IMR-90 (cell line): ENCODE results near the gene HOXB8. TPM values are rescaled to one million over a fixed set of nuclear protein-coding genes. Genes with fewer than 3 reads are reported as not detected.

Experiments used
- ATAC-seq: fragments of 200-7000 bp; cut with Tn5 transposase; 2 replicates; pipeline ENCODE4 v1.9.1; 2020; ENCODE audit warnings: low read depth, mild to moderate bottlenecking, moderate library complexity
- BruUV-seq: library from RNA; stranded (reverse); fragments of 400-500 nt; replicated peaks from 2 replicates; lab custom pipeline; 2021; lab: Mats Ljungman, UMichigan
- CTCF ChIA-PET: fragments of 300-600 bp; formaldehyde crosslinking; extraction: SDS; loops from one replicate; lab custom pipeline; 2021; ENCODE audit warnings: antibody characterized with exemption; lab: Yijun Ruan, JAX
- POLR2A ChIA-PET: fragments of 300-600 bp; sonication (Branson Sonifier 250); formaldehyde crosslinking; loops from one replicate; lab custom pipeline; 2022; ENCODE audit warnings: antibody characterized with exemption; ENCODE audit not compliant: unreplicated experiment; lab: Charles Lee
- DNase-seq: peaks from one replicate; pipeline ENCODE4 v3.0.0; 2013
- H2AFZ ChIP-seq: replicated peaks from 2 replicates; pipeline ENCODE3; 2013; ENCODE audit warnings: low read length, mild to moderate bottlenecking; ENCODE audit not compliant: poor library complexity
- H2AK5ac ChIP-seq: 2 replicates; pipeline ENCODE4 v1.6.1; 2013; ENCODE audit warnings: low read depth, low read length, inconsistent platforms
- H2AK9ac ChIP-seq: replicated peaks from 2 replicates; pipeline ENCODE3; 2013; ENCODE audit warnings: mild to moderate bottlenecking, low read depth, low read length, moderate library complexity; ENCODE audit not compliant: poor library complexity
- H2BK120ac ChIP-seq: 2 replicates; pipeline ENCODE4 v1.6.1; 2013; ENCODE audit warnings: low read depth, low read length, inconsistent platforms
- H2BK15ac ChIP-seq: 3 replicates; pipeline ENCODE4 v1.6.1; 2013; ENCODE audit warnings: low read depth, low read length, inconsistent platforms
- H2BK20ac ChIP-seq: 2 replicates; pipeline ENCODE4 v1.6.1; 2013; ENCODE audit warnings: low read depth, mild to moderate bottlenecking, inconsistent platforms, low read length, moderate library complexity
- H2BK5ac ChIP-seq: 2 replicates; pipeline ENCODE4 v1.6.1; 2013; ENCODE audit warnings: mild to moderate bottlenecking, low read depth, low read length, inconsistent platforms; ENCODE audit not compliant: poor library complexity, severe bottlenecking
- H3K14ac ChIP-seq: replicated peaks from 2 replicates; pipeline ENCODE4 v1.6.1; 2013; ENCODE audit warnings: low read depth, low read length, inconsistent platforms
- H3K18ac ChIP-seq: 2 replicates; pipeline ENCODE4 v1.6.1; 2013; ENCODE audit warnings: low read depth, low read length, control low read depth
- H3K23ac ChIP-seq: 2 replicates; pipeline ENCODE4 v1.6.1; 2013; ENCODE audit warnings: low read depth, low read length, inconsistent platforms
- H3K27ac ChIP-seq: 2 replicates; pipeline ENCODE4 v1.5.1; 2013; ENCODE audit warnings: mild to moderate bottlenecking, control low read depth, low read length; ENCODE audit not compliant: insufficient read depth
- H3K27me3 ChIP-seq: 2 replicates; pipeline ENCODE4 v1.6.1; 2013; ENCODE audit warnings: low read length; ENCODE audit not compliant: control insufficient read depth, insufficient read depth
- H3K36me3 ChIP-seq: 2 replicates; pipeline ENCODE4 v1.6.1; 2013; ENCODE audit warnings: low read length, mixed read lengths; ENCODE audit not compliant: control insufficient read depth, insufficient read depth
- H3K4ac ChIP-seq: 2 replicates; pipeline ENCODE4 v1.6.1; 2013; ENCODE audit warnings: low read depth, low read length, inconsistent platforms
- H3K4me1 ChIP-seq: 2 replicates; pipeline ENCODE4 v1.6.1; 2013; ENCODE audit warnings: low read length, mixed read lengths; ENCODE audit not compliant: control insufficient read depth, insufficient read depth
- H3K4me2 ChIP-seq: 2 replicates; pipeline ENCODE4 v1.6.1; 2013; ENCODE audit warnings: low read depth, mild to moderate bottlenecking, control low read depth, low read length, moderate library complexity
- H3K4me3 ChIP-seq: 2 replicates; pipeline ENCODE4 v1.5.1; 2013; ENCODE audit warnings: low read depth, mild to moderate bottlenecking, control low read depth, low read length, moderate library complexity; ENCODE audit not compliant: insufficient read depth
- H3K56ac ChIP-seq: 2 replicates; pipeline ENCODE4 v1.6.1; 2013; ENCODE audit warnings: low read length, inconsistent platforms; ENCODE audit not compliant: insufficient read depth; ENCODE audit errors: extremely low read depth
- H3K79me1 ChIP-seq, 2 experiments: 2 replicates each; pipeline ENCODE4 v1.6.1; 2013; ENCODE audit warnings: low read length in 2 of 2, inconsistent platforms in 1 of 2, low read depth in 1 of 2
- H3K9ac ChIP-seq: 2 replicates; pipeline ENCODE4 v1.6.1; 2013; ENCODE audit warnings: low read depth, low read length, control low read depth
- H3K9me1 ChIP-seq: 2 replicates; pipeline ENCODE4 v1.6.1; 2013; ENCODE audit warnings: low read length, inconsistent platforms; ENCODE audit not compliant: insufficient read depth
- H3K9me3 ChIP-seq: 2 replicates; pipeline ENCODE4 v1.6.1; 2013; ENCODE audit warnings: low read length; ENCODE audit not compliant: control insufficient read depth, insufficient read depth
- H4K20me1 ChIP-seq: 2 replicates; pipeline ENCODE4 v1.6.1; 2013; ENCODE audit warnings: low read length, inconsistent platforms; ENCODE audit not compliant: insufficient read depth
- H4K5ac ChIP-seq: 2 replicates; pipeline ENCODE4 v1.6.1; 2013; ENCODE audit warnings: mild to moderate bottlenecking, low read depth, low read length, control low read depth
- H4K8ac ChIP-seq, 2 experiments: 2 replicates each; pipeline ENCODE4 v1.6.1; 2013; ENCODE audit warnings: low read depth in 2 of 2, low read length in 2 of 2, control low read depth in 1 of 2, inconsistent platforms in 1 of 2
- H4K91ac ChIP-seq: 2 replicates; pipeline ENCODE4 v1.6.1; 2013; ENCODE audit warnings: low read depth, low read length, inconsistent platforms; ENCODE audit not compliant: insufficient read depth
- BHLHE40 ChIP-seq: fragments of 150-350 bp; IDR thresholded peaks from 2 replicates; pipeline ENCODE4 v1.6.1; 2016; ENCODE audit warnings: mild to moderate bottlenecking, low read depth, low read length
- CHD1 ChIP-seq: IDR thresholded peaks from 2 replicates; pipeline ENCODE4 v1.6.1; 2012; ENCODE audit warnings: low read depth, low read length, improper control_type of control experiment
- CTCF ChIP-seq: conservative IDR thresholded peaks from 2 replicates; pipeline ENCODE4 v1.5.1; 2012; ENCODE audit warnings: mild to moderate bottlenecking, low read depth, low read length, improper control_type of control experiment
- ELK1 ChIP-seq: fragments of 150-350 bp; IDR thresholded peaks from 2 replicates; pipeline ENCODE4 v1.6.1; 2016; ENCODE audit warnings: low read depth, mild to moderate bottlenecking, low read length, moderate library complexity, borderline replicate concordance
- MAFK ChIP-seq: IDR thresholded peaks from 2 replicates; pipeline ENCODE4 v1.6.1; 2012; ENCODE audit warnings: low read depth, low read length, improper control_type of control experiment
- MAZ ChIP-seq: IDR thresholded peaks from 2 replicates; pipeline ENCODE4 v1.6.1; 2012; ENCODE audit warnings: low read depth, mild to moderate bottlenecking, low read length, improper control_type of control experiment, moderate library complexity, borderline replicate concordance
- MXI1 ChIP-seq: IDR thresholded peaks from 2 replicates; pipeline ENCODE4 v1.6.1; 2012; ENCODE audit warnings: low read depth, mild to moderate bottlenecking, low read length, moderate library complexity, borderline replicate concordance
- NFE2L2 ChIP-seq: fragments of 150-350 bp; IDR thresholded peaks from 2 replicates; pipeline ENCODE4 v1.6.1; 2016; ENCODE audit warnings: low read depth, mild to moderate bottlenecking, low read length
- RAD21 ChIP-seq: IDR thresholded peaks from 2 replicates; pipeline ENCODE4 v1.6.1; 2012; ENCODE audit warnings: low read length, improper control_type of control experiment
- RCOR1 ChIP-seq: IDR thresholded peaks from 2 replicates; pipeline ENCODE4 v1.6.1; 2012; ENCODE audit warnings: mild to moderate bottlenecking, low read length, improper control_type of control experiment; ENCODE audit not compliant: insufficient replicate concordance
- RFX5 ChIP-seq: IDR thresholded peaks from 2 replicates; pipeline ENCODE4 v1.8.0; 2012; ENCODE audit warnings: low read depth, mild to moderate bottlenecking, low read length, moderate library complexity
- USF2 ChIP-seq: fragments of 150-350 bp; IDR thresholded peaks from 2 replicates; pipeline ENCODE4 v1.6.1; 2017; ENCODE audit warnings: mild to moderate bottlenecking, antibody characterized with exemption, low read length, low read depth
- WGBS, 2 experiments: methylation state at CpG; one replicate each; pipeline versions ENCODE4 v1.1.5 to v1.1.7; 2013; ENCODE audit warnings: missing lambda C conversion rate in 2 of 2; ENCODE audit not compliant: insufficient read length in 1 of 2; ENCODE audit errors: extremely low coverage in 2 of 2; 5-methylcytosine and 5-hydroxymethylcytosine counted together
- dilution Hi-C: fragments of 300-500 bp; cut with HindIII; formaldehyde crosslinking; loops from one replicate; pipeline ENCODE4 v1.14.3; 2018; ENCODE audit warnings: low sequenced_read_pairs; ENCODE audit not compliant: unreplicated experiment
- in situ Hi-C: fragments of 300-500 bp; cut with MboI; formaldehyde crosslinking; loops from 3 replicates; pipeline ENCODE4 v1.14.3; 2019; ENCODE audit warnings: low sequenced_read_pairs, inconsistent platforms, mixed read lengths
- intact Hi-C: fragments of 100-400 bp; cut with micrococcal nuclease; formaldehyde crosslinking; loops from 2 replicates; pipeline ENCODE4 v1.10.0; 2022
- polyA plus RNA-seq, 3 experiments: library from polyadenylated mRNA; depleted of rRNA; stranded (reverse); fragments of >200 nt; gene quantifications; 2 replicates each; pipeline ENCODE4 v1.2.3, GENCODE V29; 2012; ENCODE audit warnings: low replicate concordance in 1 of 3
- total RNA-seq: library from RNA; depleted of rRNA; stranded (reverse); fragments of >200 nt; gene quantifications from 2 replicates; pipeline ENCODE4 v1.2.3, GENCODE V29; 2012

HOXB8 gene
- total and polyA plus RNA-seq, 2 of the 4 experiments (the other 2 are of a cell fraction): 0.54 to 5.3 TPM

- ATAC-seq: peak; percentile 48
- POLR2A ChIA-PET: interaction anchor here (0.6 to 3.1 kb wide), 7 partner anchors 16 to 258 kb away, joined by 3 to 25 read pairs (median 5); no protein-coding TSS in a partner anchor
- peak overlapping the region; percentile 100 for H3K56ac ChIP-seq
- H4K8ac ChIP-seq: peak overlapping the region; percentile 81 to 90; a peak in 3 of 4 replicates
- CTCF ChIA-PET: interaction anchor here (0.6 to 1.8 kb wide), 4 partner anchors 11 to 243 kb away, joined by 4 to 6 read pairs (median 5); no protein-coding TSS in a partner anchor
- peak overlapping the region; percentile 96 for H3K27ac ChIP-seq
- in situ Hi-C loops (loop anchor here (10.0 kb wide), 1 partner anchor 569 kb away; no protein-coding TSS in a partner anchor), dilution Hi-C loops (no loop called here), intact Hi-C loops (loop anchor here (1.0 to 2.0 kb wide), 2 partner anchors 23 to 258 kb away; no protein-coding TSS in a partner anchor)
- peak overlapping the region; percentile 38 for H2AK9ac ChIP-seq
- H3K4me3 ChIP-seq: peak overlapping the region; percentile 91
- H3K14ac ChIP-seq: peak overlapping the region; percentile 69
- peak overlapping the region; percentile 78 for H4K5ac ChIP-seq
- H3K27me3 ChIP-seq: no peaks in the 10 kb centered on the region
- peaks cover 7% of the 10 kb centered on the region; the same call in 1 of the 2 replicates for H4K20me1 ChIP-seq
- H2BK120ac ChIP-seq: peak overlapping the region; percentile 79
- no peaks in the 10 kb centered on the region for H3K9me1 ChIP-seq
- H3K9ac ChIP-seq: peak overlapping the region; percentile 82
- H3K9me3 ChIP-seq: no peaks in the 10 kb centered on the region
- H4K91ac ChIP-seq: peak overlapping the region; percentile 93
- H2BK5ac ChIP-seq: peak overlapping the region; percentile 95
- peak overlapping the region; percentile 83 for H3K4me2 ChIP-seq
- peak; percentile 99 for DNase-seq
- peaks cover 14% of the 10 kb centered on the region; the same call in 1 of the 2 replicates for H3K36me3 ChIP-seq
- H2AFZ ChIP-seq: peak overlapping the region; percentile 78
- peak overlapping the region; percentile 53 for H2BK20ac ChIP-seq
- H3K4ac ChIP-seq: peak overlapping the region; percentile 91
- H3K23ac ChIP-seq: peak overlapping the region; percentile 98
- BruUV-seq: no TSS peak
- H3K79me1 ChIP-seq: peaks cover 7 to 9% of the 10 kb centered on the region in 2 experiments; a peak in 3 of 4 replicates
- 0 out of 3 replicates have a peak overlapping the region, but pooled peaks have one; percentile 22 for H2BK15ac ChIP-seq
- H3K18ac ChIP-seq: peak overlapping the region; percentile 58
- peaks cover 12% of the 10 kb centered on the region for H3K4me1 ChIP-seq
- WGBS, 2 experiments: 1% methylated on average over 18 of the region's 37 CpGs; no CpG with 5 or more reads in 1 of the 2 experiments
- H2AK5ac ChIP-seq: peak overlapping the region; percentile 63; the same call in 1 of the 2 replicates
- TF ChIP-seq MAZ (peak; percentile 80; the same call in 1 of the 2 replicates), BHLHE40 (peak; percentile 57; the same call in 1 of the 2 replicates), MXI1 (peak; percentile 55; the same call in 1 of the 2 replicates), NFE2L2 (no peak), CHD1 (0 out of 2 replicates have a peak, but pooled peaks have one; percentile 70), RCOR1 (no peak), CTCF (peak; percentile 98), ELK1 (no peak), RAD21 (peak; percentile 93), RFX5 (no peak), MAFK (no peak), USF2 (peak; percentile 36; the same call in 1 of the 2 replicates)
Measured at GRCh38 chr17:48593840-48594537, 21.1 kb downstream of the HOXB8 start.
